ENCODE results near the gene STH. TPM values are rescaled to one million over a fixed set of nuclear protein-coding genes. Genes with fewer than 3 reads are reported as not detected.

STH gene
- total and polyA plus RNA-seq, 9 of the 15 experiments (the other 6 are each of a cell fraction or from before 2014, with no cell fraction given): not detected

- no peak for TF ChIP-seq CXXC5 (CRISPR knock-in tag; IDR thresholded peaks at IDR 0.05)
- TF ChIP-seq TBL1XR1 (IDR thresholded peaks at IDR 0.05; ENCODE audit: low read length in 2 of 2): no peak
These were observed 44.6 kb downstream of the STH start (continued) for GRCh38 chr17:46043606-46044005.

- FAIRE-seq (peak; percentile 95), DNase-seq (ENCODE audit: extremely low read depth in 1 of 4, low spot score in 3 of 4) (peak; percentile 52 to 83 (median 60)), ATAC-seq (peak; percentile 93)
- Histone ChIP-seq H2AFZ (ENCODE audit: low read depth, low read length) (peak overlapping the region; percentile 43), H4K20me1 (replicated peaks; ENCODE audit: control insufficient read depth, insufficient read depth, low read length) (no peaks in the 10 kb centered on the region), H3K9me3 (replicated peaks; ENCODE audit: control insufficient read depth, insufficient read depth, low read depth, low read length) (no peaks in the 10 kb centered on the region), H3K27ac (ENCODE audit: extremely low read depth, low read depth, low read length) (no peak overlapping the region), H3K4me1 (replicated peaks in 1 of 2; ENCODE audit: control insufficient read depth in 2 of 2, insufficient read depth in 2 of 2, low read length in 2 of 2) (peaks cover 0 to 5% of the 10 kb centered on the region in 2 experiments; a peak in 2 of 5 replicates), H3K27me3 (ENCODE audit: control insufficient read depth in 2 of 2, insufficient read depth in 2 of 2, low read length in 2 of 2) (no peaks in the 10 kb centered on the region), H3K4me2 (ENCODE audit: insufficient read depth, low read length) (peak overlapping the region; percentile 27; the same call in 1 of the 2 replicates), H3K4me3 (no peak overlapping the region), H3K9me1 (ENCODE audit: control insufficient read depth, insufficient read depth, low read length) (no peaks in the 10 kb centered on the region), H3K36me3 (ENCODE audit: control insufficient read depth, insufficient read depth, low read length) (peaks cover 93% of the 10 kb centered on the region), H3K9ac (ENCODE audit: insufficient read depth in 1 of 2, low read depth in 2 of 2, low read length in 2 of 2) (peak overlapping the region in 1 of 2 experiments; percentile 33; a peak in 1 of 4 replicates), H3K79me2 (ENCODE audit: control insufficient read depth, insufficient read depth, low read length) (peaks cover 10% of the 10 kb centered on the region; the same call in 2 of the 3 replicates)
- no TSS peak for BruUV-seq (replicated peaks)
- in situ Hi-C loops (cut with MboI) (no loop called here), intact Hi-C loops (cut with micrococcal nuclease) (loop anchor here (2.0 kb wide), 1 partner anchor 142 kb away; no protein-coding TSS in a partner anchor)
- ChIA-PET POLR2A (interaction anchor here (0.6 to 2.3 kb wide), 9 partner anchors 10 to 708 kb away, joined by 3 to 15 read pairs (median 3); partner anchors contain the start of gene KANSL1), CTCF (ENCODE audit: low intra/inter-chr PET ratio) (interaction anchor here (0.5 to 2.7 kb wide), 14 partner anchors 14 to 404 kb away, joined by 3 to 26 read pairs (median 4); partner anchors contain the start of gene KANSL1)
- WGBS (ENCODE audit: insufficient coverage, low coverage, missing lambda C conversion rate): 39% methylated on average over 5 of the region's 5 CpGs
- no peak for TF ChIP-seq FOXJ3 (CRISPR knock-in tag; IDR thresholded peaks at IDR 0.05)
- TF ChIP-seq TSHZ1 (CRISPR knock-in tag; IDR thresholded peaks at IDR 0.05): no peak
- TF ChIP-seq ZNF12 (CRISPR knock-in tag; IDR thresholded peaks at IDR 0.05): no peak
- no peak for TF ChIP-seq SP1 (CRISPR knock-in tag; IDR thresholded peaks at IDR 0.05)
- TF ChIP-seq ZNF561 (CRISPR knock-in tag; conservative IDR thresholded peaks at IDR 0.05): no peak
- TF ChIP-seq ETV1 (tag; conservative IDR thresholded peaks at IDR 0.05; ENCODE audit: low read depth): no peak
- no peak for TF ChIP-seq NFRKB (IDR thresholded peaks at IDR 0.05; ENCODE audit: low read depth)
These were observed 45.4 kb downstream of the STH start for GRCh38 chr17:46044286-46044928.

Data from K562 (cell line).